ENCODE results near the gene SLC8A3. TPM values are rescaled to one million over a fixed set of nuclear protein-coding genes. Genes with fewer than 3 reads are reported as not detected.

SLC8A3 gene
- polyA plus RNA-seq, 1 donor from 2014 or later, result not detected

GRCh38 chr14:70047598-70048312, 141.0 kb downstream of the SLC8A3 start:
- Mint-ChIP-seq H3K27me3 (peaks cover 5% of the 10 kb centered on the region), H3K27ac (no peak overlapping the region), H3K36me3 (no peaks in the 10 kb centered on the region), H3K9me3 (no peaks in the 10 kb centered on the region), H3K4me3 (no peak overlapping the region), H3K4me1 (no peaks in the 10 kb centered on the region)

- Mint-ChIP-seq H3K4me1 (no peaks in the 10 kb centered on the region), H3K27me3 (peaks cover 5% of the 10 kb centered on the region), H3K4me3 (no peak overlapping the region), H3K9me3 (no peaks in the 10 kb centered on the region), H3K27ac (no peak overlapping the region), H3K36me3 (no peaks in the 10 kb centered on the region)
These were observed 142.8 kb downstream of the SLC8A3 start for GRCh38 chr14:70045844-70046535.

GRCh38 chr14:70045310-70045709, 143.4 kb downstream of the SLC8A3 start:
- Mint-ChIP-seq H3K9me3 (no peaks in the 10 kb centered on the region), H3K4me3 (no peak overlapping the region), H3K4me1 (no peaks in the 10 kb centered on the region), H3K36me3 (no peaks in the 10 kb centered on the region), H3K27ac (no peak overlapping the region), H3K27me3 (peaks cover 6% of the 10 kb centered on the region)

GRCh38 chr14:70043001-70043400, 145.8 kb downstream of the SLC8A3 start:
- no peaks in the 10 kb centered on the region for H3K4me1 Mint-ChIP-seq
- no peak overlapping the region for H3K4me3 Mint-ChIP-seq
- no peaks in the 10 kb centered on the region for H3K9me3 Mint-ChIP-seq
- H3K27me3 Mint-ChIP-seq, result peaks cover 8% of the 10 kb centered on the region
- H3K36me3 Mint-ChIP-seq, result no peaks in the 10 kb centered on the region
- H3K27ac Mint-ChIP-seq, result no peak overlapping the region

GRCh38 chr14:70036665-70037064, 152.1 kb downstream of the SLC8A3 start:
- H3K4me1 Mint-ChIP-seq, result no peaks in the 10 kb centered on the region
- H3K9me3 Mint-ChIP-seq, result no peaks in the 10 kb centered on the region
- peaks cover 3% of the 10 kb centered on the region for H3K27me3 Mint-ChIP-seq
- no peak overlapping the region for H3K4me3 Mint-ChIP-seq
- H3K36me3 Mint-ChIP-seq, result no peaks in the 10 kb centered on the region
- no peak overlapping the region for H3K27ac Mint-ChIP-seq

- no peak overlapping the region for H3K27ac Mint-ChIP-seq
- H3K9me3 Mint-ChIP-seq, result no peaks in the 10 kb centered on the region
- no peak overlapping the region for H3K4me3 Mint-ChIP-seq
- peaks cover 2% of the 10 kb centered on the region for H3K27me3 Mint-ChIP-seq
- no peaks in the 10 kb centered on the region for H3K36me3 Mint-ChIP-seq
- no peaks in the 10 kb centered on the region for H3K4me1 Mint-ChIP-seq
These were observed 154.5 kb downstream of the SLC8A3 start for GRCh38 chr14:70034257-70034656.

GRCh38 chr14:70033561-70033960, 155.2 kb downstream of the SLC8A3 start:
- no peak overlapping the region for H3K4me3 Mint-ChIP-seq
- peaks cover 2% of the 10 kb centered on the region for H3K27me3 Mint-ChIP-seq
- H3K36me3 Mint-ChIP-seq, result no peaks in the 10 kb centered on the region
- H3K27ac Mint-ChIP-seq, result no peak overlapping the region
- no peaks in the 10 kb centered on the region for H3K4me1 Mint-ChIP-seq
- no peaks in the 10 kb centered on the region for H3K9me3 Mint-ChIP-seq

- Mint-ChIP-seq H3K4me1 (no peaks in the 10 kb centered on the region), H3K4me3 (no peak overlapping the region), H3K36me3 (no peaks in the 10 kb centered on the region), H3K9me3 (no peaks in the 10 kb centered on the region), H3K27me3 (peaks cover 3% of the 10 kb centered on the region), H3K27ac (no peak overlapping the region)
These were observed 155.6 kb downstream of the SLC8A3 start for GRCh38 chr14:70033116-70033515.

GRCh38 chr14:70032447-70032846, 156.3 kb downstream of the SLC8A3 start:
- Mint-ChIP-seq H3K27ac (no peak overlapping the region), H3K4me3 (no peak overlapping the region), H3K36me3 (no peaks in the 10 kb centered on the region), H3K27me3 (peaks cover 3% of the 10 kb centered on the region), H3K4me1 (no peaks in the 10 kb centered on the region), H3K9me3 (no peaks in the 10 kb centered on the region)

GRCh38 chr14:70032016-70032415, 156.7 kb downstream of the SLC8A3 start:
- H3K27me3 Mint-ChIP-seq, result peaks cover 3% of the 10 kb centered on the region
- H3K27ac Mint-ChIP-seq, result no peak overlapping the region
- no peak overlapping the region for H3K4me3 Mint-ChIP-seq
- no peaks in the 10 kb centered on the region for H3K36me3 Mint-ChIP-seq
- H3K4me1 Mint-ChIP-seq, result no peaks in the 10 kb centered on the region
- no peaks in the 10 kb centered on the region for H3K9me3 Mint-ChIP-seq

GRCh38 chr14:70029296-70030132, 159.2 kb downstream of the SLC8A3 start:
- H3K27me3 Mint-ChIP-seq, result peaks cover 3% of the 10 kb centered on the region
- no peaks in the 10 kb centered on the region for H3K4me1 Mint-ChIP-seq
- H3K36me3 Mint-ChIP-seq, result no peaks in the 10 kb centered on the region
- H3K9me3 Mint-ChIP-seq, result no peaks in the 10 kb centered on the region
- H3K27ac Mint-ChIP-seq, result no peak overlapping the region
- H3K4me3 Mint-ChIP-seq, result no peak overlapping the region

- Mint-ChIP-seq H3K9me3 (no peaks in the 10 kb centered on the region), H3K36me3 (no peaks in the 10 kb centered on the region), H3K4me3 (no peak overlapping the region), H3K27ac (no peak overlapping the region), H3K4me1 (no peaks in the 10 kb centered on the region), H3K27me3 (peaks cover 3% of the 10 kb centered on the region)
These were observed 160.8 kb downstream of the SLC8A3 start for GRCh38 chr14:70027785-70028428.

- Mint-ChIP-seq H3K36me3 (no peaks in the 10 kb centered on the region), H3K9me3 (no peaks in the 10 kb centered on the region), H3K27ac (no peak overlapping the region), H3K27me3 (peaks cover 1% of the 10 kb centered on the region), H3K4me1 (peaks cover 0 to under 1% (median 0%) of the 10 kb centered on the region in 3 donors), H3K4me3 (no peak overlapping the region)
These were observed 164.9 kb downstream of the SLC8A3 start for GRCh38 chr14:70023871-70024270.

- Mint-ChIP-seq H3K27me3 (peaks cover 5% of the 10 kb centered on the region), H3K27ac (no peak overlapping the region)
These were observed 165.8 kb downstream of the SLC8A3 start for GRCh38 chr14:70022771-70023445.

More at GRCh38 chr14:70022771-70023445, 165.8 kb downstream of the SLC8A3 start:
- H3K9me3 Mint-ChIP-seq, result no peaks in the 10 kb centered on the region
- H3K4me1 Mint-ChIP-seq, result peaks cover 0 to 8% (median 2%) of the 10 kb centered on the region in 3 donors
- H3K36me3 Mint-ChIP-seq, result no peaks in the 10 kb centered on the region
- H3K4me3 Mint-ChIP-seq, result no peak overlapping the region
